Epithelial cell of proximal tubule (primary cell): ENCODE results near the gene CUX1. TPM values are rescaled to one million over a fixed set of nuclear protein-coding genes. Genes with fewer than 3 reads are reported as not detected.

ENCODE experiments used
- DNase-seq: peaks from one replicate; pipeline ENCODE4 v3.0.0-alpha.2; 2011; ENCODE audit warnings: low read depth
- H3K4me3 ChIP-seq: 2 replicates; pipeline ENCODE4 v1.5.1; 2011; ENCODE audit warnings: low read depth, mild to moderate bottlenecking, low read length
- CTCF ChIP-seq: conservative IDR thresholded peaks from 2 replicates; pipeline ENCODE4 v1.5.1; 2012; ENCODE audit warnings: low read depth, mild to moderate bottlenecking, low read length
- total RNA-seq: library from RNA; depleted of rRNA; stranded (reverse); fragments of >200 nt; gene quantifications from 2 replicates; pipeline ENCODE4 v1.2.3, GENCODE V29; 2015

CUX1 gene
- total RNA-seq, 1 donor from 2014 or later = 37.3 TPM

GRCh38 chr7:102271158-102271798 lies 453.9 kb downstream of the CUX1 start:
- H3K4me3 ChIP-seq = no peak overlapping the region
- no peak for DNase-seq
- TF ChIP-seq CTCF = no peak

- H3K4me3 ChIP-seq = no peak overlapping the region
- DNase-seq = no peak
- TF ChIP-seq CTCF = peak; percentile 96
These were observed 454.9 kb downstream of the CUX1 start for GRCh38 chr7:102272075-102272916.

GRCh38 chr7:102272917-102273748 lies 455.7 kb downstream of the CUX1 start:
- no peak overlapping the region for H3K4me3 ChIP-seq
- DNase-seq = no peak
- TF ChIP-seq CTCF = no peak

- TF ChIP-seq CTCF = no peak
- DNase-seq = no peak
- H3K4me3 ChIP-seq = no peak overlapping the region
These were observed 456.6 kb downstream of the CUX1 start for GRCh38 chr7:102273749-102274712.

- no peak for DNase-seq
- no peak overlapping the region for H3K4me3 ChIP-seq
- TF ChIP-seq CTCF = no peak
These were observed 457.8 kb downstream of the CUX1 start for GRCh38 chr7:102275123-102275703.

- TF ChIP-seq CTCF = no peak
- no peak for DNase-seq
- no peak overlapping the region for H3K4me3 ChIP-seq
These were observed 460.5 kb downstream of the CUX1 start for GRCh38 chr7:102277901-102278300.
